ENCODE results near the gene ITGA2. TPM values are rescaled to one million over a fixed set of nuclear protein-coding genes. Genes with fewer than 3 reads are reported as not detected.

Gene ITGA2
- total RNA-seq, 1 experiment from 2014 or later, result 36.6 TPM

- Histone ChIP-seq H3K4me1 (ENCODE audit: control insufficient read depth in 1 of 2, insufficient read depth in 2 of 2, low read length in 2 of 2) (peaks cover 39 to 61% of the 10 kb centered on the region in 2 experiments), H4K20me1 (ENCODE audit: insufficient read depth) (no peaks in the 10 kb centered on the region), H3K79me2 (ENCODE audit: insufficient read depth, low read length) (no peaks in the 10 kb centered on the region), H2AFZ (ENCODE audit: low read depth, low read length, poor library complexity, severe bottlenecking) (no peak overlapping the region), H3K36me3 (ENCODE audit: control insufficient read depth in 1 of 2, insufficient read depth in 2 of 2, low read length in 2 of 2) (no peaks in the 10 kb centered on the region), H3K27ac (ENCODE audit: low read depth, low read length) (no peak overlapping the region), H3K4me3 (replicated peaks in 1 of 2; ENCODE audit: low read depth in 1 of 2, low read length in 2 of 2) (no peak overlapping the region), H3K9me3 (ENCODE audit: control insufficient read depth in 1 of 2, insufficient read depth in 1 of 2, low read depth in 1 of 2, low read length in 2 of 2) (no peaks in the 10 kb centered on the region), H3K4me2 (ENCODE audit: low read length) (no peak overlapping the region), H3K9me2 (ENCODE audit: insufficient read depth) (no peaks in the 10 kb centered on the region), H3K27me3 (ENCODE audit: insufficient read depth, low read length) (no peaks in the 10 kb centered on the region), H3K9ac (ENCODE audit: low read length) (no peak overlapping the region)
- no TSS peak for BruUV-seq (replicated peaks)
- RAD21 ChIA-PET (ENCODE audit: low non-redundant PET in 1 of 2, low total read pairs in 2 of 2, uncharacterized antibody in 2 of 2, unreplicated experiment in 2 of 2), result no interaction called here
- DNase-seq (ENCODE audit: low read depth, low spot score) (no peak), ATAC-seq (no peak)
- POLR2A ChIA-PET, result no interaction called here
- intact Hi-C loops (cut with micrococcal nuclease), result no loop called here
- CTCF ChIA-PET, result no interaction called here
- no peak for TF ChIP-seq CEBPB (IDR thresholded peaks at IDR 0.05; ENCODE audit: low read depth)
- TF ChIP-seq EZH2phosphoT487 (IDR thresholded peaks at IDR 0.05; ENCODE audit: borderline replicate concordance), result no peak
- no peak for TF ChIP-seq RAD21 (IDR thresholded peaks at IDR 0.05; ENCODE audit: low read depth)
- no peak for TF ChIP-seq ELF1 (IDR thresholded peaks at IDR 0.05; ENCODE audit: borderline replicate concordance, low read depth)
- no peak for TF ChIP-seq ZBTB33 (IDR thresholded peaks at IDR 0.05; ENCODE audit: extremely low read depth, insufficient replicate concordance, low read length)
- no peak for TF ChIP-seq POLR2A (IDR thresholded peaks at IDR 0.05; ENCODE audit: borderline replicate concordance, extremely low read depth, insufficient read depth, insufficient read length)
Measured at GRCh38 chr5:53029608-53030007, 40.5 kb downstream of the ITGA2 start.

- H3K36me3 ChIP-seq (ENCODE audit: control insufficient read depth in 1 of 2, insufficient read depth in 2 of 2, low read length in 2 of 2), result no peaks in the 10 kb centered on the region
- H3K9ac ChIP-seq (ENCODE audit: low read length), result no peak overlapping the region
- H2AFZ ChIP-seq (ENCODE audit: low read depth, low read length, poor library complexity, severe bottlenecking), result no peak overlapping the region
- peaks cover 41 to 71% of the 10 kb centered on the region in 2 experiments for H3K4me1 ChIP-seq (ENCODE audit: control insufficient read depth in 1 of 2, insufficient read depth in 2 of 2, low read length in 2 of 2)
- H3K9me3 ChIP-seq (ENCODE audit: control insufficient read depth in 1 of 2, insufficient read depth in 1 of 2, low read depth in 1 of 2, low read length in 2 of 2), result no peaks in the 10 kb centered on the region
- TF ChIP-seq EZH2phosphoT487 (IDR thresholded peaks at IDR 0.05; ENCODE audit: borderline replicate concordance), result no peak
- no peak for TF ChIP-seq ATF3 (IDR thresholded peaks at IDR 0.05)
- no peak for TF ChIP-seq CEBPB (IDR thresholded peaks at IDR 0.05; ENCODE audit: low read depth)
- no peak for TF ChIP-seq ZNF274 (IDR thresholded peaks at IDR 0.05; ENCODE audit: low read depth, low read length)
- TF ChIP-seq EZH2 (IDR thresholded peaks at IDR 0.05), result no peak
- no peak for TF ChIP-seq CTCF (IDR thresholded peaks at IDR 0.05 in 2 of 3, conservative IDR thresholded peaks at IDR 0.05 in 1 of 3; ENCODE audit: borderline replicate concordance in 1 of 3, insufficient read depth in 1 of 3, low read depth in 2 of 3, low read length in 2 of 3)
- no peak for TF ChIP-seq SP1 (IDR thresholded peaks at IDR 0.05; ENCODE audit: low read depth)
- TF ChIP-seq EGR1 (IDR thresholded peaks at IDR 0.05; ENCODE audit: low read depth), result no peak
- no peak for TF ChIP-seq MAX (IDR thresholded peaks at IDR 0.05)
- TF ChIP-seq YY1 (IDR thresholded peaks at IDR 0.05; ENCODE audit: extremely low read depth, insufficient replicate concordance, low read depth, low read length), result no peak
- no peak for TF ChIP-seq POLR2A (IDR thresholded peaks at IDR 0.05; ENCODE audit: borderline replicate concordance, extremely low read depth, insufficient read depth, insufficient read length)
- TF ChIP-seq TCF7L2 (IDR thresholded peaks at IDR 0.05; ENCODE audit: borderline replicate concordance, extremely low read depth, insufficient read depth, insufficient read length), result no peak
- TF ChIP-seq JUND (IDR thresholded peaks at IDR 0.05), result no peak
- no peak for TF ChIP-seq RAD21 (IDR thresholded peaks at IDR 0.05; ENCODE audit: low read depth)
- TF ChIP-seq FOSL1 (IDR thresholded peaks at IDR 0.05; ENCODE audit: low read depth), result no peak
- no peaks in the 10 kb centered on the region for H3K27me3 ChIP-seq (ENCODE audit: insufficient read depth, low read length)
- no peak for ATAC-seq
- ChIA-PET POLR2A (interaction anchor here (1.4 kb wide), 1 partner anchor 42 kb away, joined by 4 read pairs; the partner anchor contains the start of gene ITGA2), CTCF (no interaction called here), RAD21 (ENCODE audit: low non-redundant PET in 1 of 2, low total read pairs in 2 of 2, uncharacterized antibody in 2 of 2, unreplicated experiment in 2 of 2) (interaction anchor here in 1 of 2 experiments (1.0 kb wide), 1 partner anchor 42 kb away, joined by 4 read pairs; the partner anchor contains the start of gene ITGA2)
- no peaks in the 10 kb centered on the region for H3K9me2 ChIP-seq (ENCODE audit: insufficient read depth)
- H3K4me3 ChIP-seq (replicated peaks in 1 of 2; ENCODE audit: low read depth in 1 of 2, low read length in 2 of 2), result no peak overlapping the region
- BruUV-seq (replicated peaks), result no TSS peak
- peak overlapping the region; percentile 50 for H3K27ac ChIP-seq (ENCODE audit: low read depth, low read length)
- H3K4me2 ChIP-seq (ENCODE audit: low read length), result peak overlapping the region; percentile 40
- intact Hi-C loops (cut with micrococcal nuclease), result no loop called here
- no peaks in the 10 kb centered on the region for H3K79me2 ChIP-seq (ENCODE audit: insufficient read depth, low read length)
- H4K20me1 ChIP-seq (ENCODE audit: insufficient read depth), result no peaks in the 10 kb centered on the region
- DNase-seq (ENCODE audit: low read depth, low spot score), result no peak
Measured at GRCh38 chr5:53030893-53031292, 41.7 kb downstream of the ITGA2 start.
